A673 (cell line): ENCODE results near the gene KRT82. TPM values are rescaled to one million over a fixed set of nuclear protein-coding genes. Genes with fewer than 3 reads are reported as not detected.
"Not testable (repeated sequence)": the region's sequence is repeated elsewhere in the genome, so short reads cannot be mapped to it uniquely, and the experiment has no call there.

Source experiments
- BruUV-seq: library from RNA; stranded (reverse); fragments of 400-500 nt; replicated peaks from 2 replicates; lab custom pipeline; 2021; lab: Mats Ljungman, UMichigan
- CTCF ChIA-PET: fragments of 300-600 bp; sonication (Branson Sonifier 250); formaldehyde crosslinking; loops from one replicate; lab custom pipeline; 2022; ENCODE audit warnings: antibody characterized with exemption; lab: Charles Lee
- POLR2A ChIA-PET: fragments of 300-600 bp; sonication (Branson Sonifier 250); formaldehyde crosslinking; loops from one replicate; lab custom pipeline; 2022; ENCODE audit warnings: antibody characterized with exemption; ENCODE audit not compliant: low non-redundant PET; lab: Charles Lee
- DNase-seq: peaks from one replicate; pipeline ENCODE4 v3.0.0-alpha.2; 2015; ENCODE audit warnings: low spot score
- H3K27ac ChIP-seq: fragments of 200-600 bp; sonication (generic); 2 replicates; pipeline ENCODE4 v1.5.1; 2016; ENCODE audit warnings: mixed run types, low read depth, mild to moderate bottlenecking, mixed read lengths, antibody characterized with exemption, low read length; ENCODE audit not compliant: poor library complexity, severe bottlenecking
- H3K27me3 ChIP-seq: fragments of 200-600 bp; sonication (generic); replicated peaks from 2 replicates; pipeline ENCODE4 v1.6.1; 2017; ENCODE audit warnings: mixed run types, low read depth, mild to moderate bottlenecking, mixed read lengths, antibody characterized with exemption, low read length; ENCODE audit not compliant: insufficient read depth, poor library complexity
- H3K36me3 ChIP-seq: fragments of 200-600 bp; sonication (generic); 2 replicates; pipeline ENCODE4 v1.6.1; 2016; ENCODE audit warnings: mixed run types, mild to moderate bottlenecking, mixed read lengths, antibody characterized with exemption, low read length; ENCODE audit not compliant: insufficient read depth, poor library complexity, severe bottlenecking
- H3K4me1 ChIP-seq: fragments of 200-600 bp; sonication (generic); 2 replicates; pipeline ENCODE4 v1.6.1; 2017; ENCODE audit warnings: mixed run types, mild to moderate bottlenecking, mixed read lengths, antibody characterized with exemption, low read length; ENCODE audit not compliant: insufficient read depth, poor library complexity, severe bottlenecking
- H3K4me3 ChIP-seq: fragments of 200-600 bp; sonication (generic); 2 replicates; pipeline ENCODE4 v1.5.1; 2016; ENCODE audit warnings: low read depth, mixed run types, mild to moderate bottlenecking, mixed read lengths, low read length; ENCODE audit not compliant: poor library complexity, severe bottlenecking
- H3K9me3 ChIP-seq: fragments of 200-600 bp; sonication (generic); 2 replicates; pipeline ENCODE4 v1.6.1; 2016; ENCODE audit warnings: mixed run types, low read depth, mild to moderate bottlenecking, mixed read lengths, antibody characterized with exemption, low read length; ENCODE audit not compliant: poor library complexity, severe bottlenecking
- CTCF ChIP-seq: fragments of 300-800, 200-600 bp; sonication (generic); conservative IDR thresholded peaks from 2 replicates; pipeline ENCODE4 v1.5.1; 2017; ENCODE audit warnings: low read depth, mild to moderate bottlenecking, antibody characterized with exemption, low read length, moderate library complexity, mixed read lengths
- EZH2 ChIP-seq: fragments of 200-600 bp; sonication (generic); IDR thresholded peaks from 2 replicates; pipeline ENCODE4 v1.6.1; 2017; ENCODE audit warnings: borderline replicate concordance, low read depth, mild to moderate bottlenecking, mixed read lengths, antibody characterized with exemption, low read length; ENCODE audit not compliant: poor library complexity, severe bottlenecking
- intact Hi-C: fragments of 100-400 bp; cut with micrococcal nuclease; formaldehyde crosslinking; loops from one replicate; pipeline ENCODE4 v1.10.0; 2022; ENCODE audit not compliant: unreplicated experiment
- total RNA-seq: library from RNA; stranded (reverse); gene quantifications from 2 replicates; pipeline ENCODE4 v1.2.3, GENCODE V29; 2021

KRT82 gene
- total RNA-seq, 1 experiment from 2014 or later: not detected

DNA sequence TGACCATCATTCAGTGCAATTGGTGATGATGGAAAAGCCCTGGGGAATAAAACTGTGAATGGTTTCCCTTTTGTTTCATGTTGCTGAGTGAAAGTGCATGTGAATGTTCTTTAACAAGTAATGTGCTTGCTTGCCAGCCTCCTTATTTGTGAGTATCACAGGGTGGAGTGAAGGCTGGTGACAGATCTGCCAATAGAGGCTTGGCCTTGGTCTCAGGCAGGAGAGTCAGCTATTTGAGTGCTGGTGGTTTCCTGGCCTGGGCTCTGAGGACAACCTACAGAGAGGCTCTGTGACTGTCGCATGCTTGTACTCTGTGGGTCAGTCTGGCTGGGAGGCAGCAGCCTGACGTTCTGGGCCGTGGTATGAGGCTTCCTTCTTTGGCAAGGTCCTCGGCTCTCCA is 59.5 kb downstream of the KRT82 start:
- Histone ChIP-seq H3K36me3 (no peaks in the 10 kb centered on the region), H3K9me3 (no peaks in the 10 kb centered on the region), H3K27me3 (no peaks in the 10 kb centered on the region), H3K4me1 (no peaks in the 10 kb centered on the region), H3K27ac (no peak overlapping the region), H3K4me3 (no peak overlapping the region)
- TF ChIP-seq EZH2: no peak
- TF ChIP-seq CTCF: no peak
- BruUV-seq: no TSS peak
- no peak for DNase-seq
- CTCF ChIA-PET: no interaction called here
- POLR2A ChIA-PET: no interaction called here
- intact Hi-C loops: no loop called here

- CTCF ChIA-PET, intact Hi-C loops, DNase-seq, H3K4me3 ChIP-seq, H3K36me3 ChIP-seq, H3K27me3 ChIP-seq, H3K4me1 ChIP-seq, H3K9me3 ChIP-seq, H3K27ac ChIP-seq, POLR2A ChIA-PET, BruUV-seq: not testable (repeated sequence)
These were observed 61.1 kb downstream of the KRT82 start for GRCh38 chr12:52345041-52345440.

GRCh38 chr12:52344111-52344510 is 62.0 kb downstream of the KRT82 start:
- Histone ChIP-seq H3K4me1 (no peaks in the 10 kb centered on the region), H3K4me3 (no peak overlapping the region), H3K9me3 (no peaks in the 10 kb centered on the region), H3K27me3 (no peaks in the 10 kb centered on the region), H3K27ac (no peak overlapping the region), H3K36me3 (no peaks in the 10 kb centered on the region)
- TF ChIP-seq EZH2 (no peak), CTCF (no peak)
- BruUV-seq: no TSS peak
- DNase-seq: no peak
- CTCF ChIA-PET: no interaction called here
- POLR2A ChIA-PET: no interaction called here
- intact Hi-C loops: no loop called here

Other genes with a start within 250 kb of the KRT82 start
- gene KRT80, start 214.3 kb downstream of the KRT82 start, total RNA-seq: 0.33 and 1.0 TPM in 2 replicates
- 0.79 and 1.0 TPM in 2 replicates for gene KRT7, start 173.1 kb downstream of the KRT82 start, total RNA-seq
- not detected in 2 replicates for gene KRT86, start 131.7 kb downstream of the KRT82 start, total RNA-seq
- gene KRT81, start 114.8 kb downstream of the KRT82 start, total RNA-seq: 0.20 and 0.30 TPM in 2 replicates
- gene KRT83, start 84.9 kb downstream of the KRT82 start, total RNA-seq: not detected in 2 replicates
- not detected in 2 replicates for gene KRT85, start 38.9 kb downstream of the KRT82 start, total RNA-seq
- gene KRT84, start 20.7 kb downstream of the KRT82 start, total RNA-seq: not detected in 2 replicates
- gene KRT75, start 28.0 kb upstream of the KRT82 start, total RNA-seq: not detected in 2 replicates
- not detected in 2 replicates for gene KRT6B, start 45.8 kb upstream of the KRT82 start, total RNA-seq
- gene KRT6C, start 67.5 kb upstream of the KRT82 start, total RNA-seq: not detected in 2 replicates
- 0.24 TPM in 1 of 2 replicates, not detected in the other for gene KRT6A, start 86.9 kb upstream of the KRT82 start, total RNA-seq
- 0.48 and 0.67 TPM in 2 replicates for gene KRT5, start 114.1 kb upstream of the KRT82 start, total RNA-seq
- gene KRT71, start 146.8 kb upstream of the KRT82 start, total RNA-seq: not detected in 2 replicates
- gene KRT74, start 167.5 kb upstream of the KRT82 start, total RNA-seq: not detected in 2 replicates
- gene KRT72, start 195.1 kb upstream of the KRT82 start, total RNA-seq: not detected in 2 replicates
- gene KRT73, start 212.2 kb upstream of the KRT82 start, total RNA-seq: not detected in 2 replicates
- gene KRT2, start 245.9 kb upstream of the KRT82 start, total RNA-seq: not detected in 2 replicates